ENCODE measurements around the gene C10orf67.

The C10orf67 gene

GRCh38 chr10:23322082-23322481 lies 22.5 kb downstream of the C10orf67 start:
- Histone ChIP-seq H3K27ac (ENCODE audit: low read length) (no peak overlapping the region), H3K79me2 (ENCODE audit: insufficient read depth, low read length) (no peaks in the 10 kb centered on the region), H3K9me3 (ENCODE audit: insufficient read depth, low read length, severe bottlenecking) (peaks cover 4% of the 10 kb centered on the region), H3K4me2 (ENCODE audit: insufficient read depth, low read length) (no peak overlapping the region), H2AFZ (ENCODE audit: low read depth, low read length) (no peak overlapping the region), H3K9ac (ENCODE audit: low read depth, low read length) (no peak overlapping the region), H3K4me1 (ENCODE audit: insufficient read depth, low read length) (no peaks in the 10 kb centered on the region), H3K27me3 (ENCODE audit: insufficient read depth, low read length, poor library complexity) (no peaks in the 10 kb centered on the region), H4K20me1 (ENCODE audit: insufficient read depth, low read length) (no peaks in the 10 kb centered on the region), H3K4me3 (ENCODE audit: low read depth in 1 of 2, low read length in 2 of 2) (no peak overlapping the region), H3K36me3 (ENCODE audit: insufficient read depth, low read length) (no peaks in the 10 kb centered on the region)
- DNase-seq = no peak
- ATAC-seq (ENCODE audit: insufficient read depth, low read depth) = no peak
- no peak for TF ChIP-seq CTCF (IDR thresholded peaks at IDR 0.05; ENCODE audit: borderline replicate concordance, extremely low read depth, low read length, poor library complexity, severe bottlenecking)
- TF ChIP-seq EZH2 (IDR thresholded peaks at IDR 0.05; ENCODE audit: borderline replicate concordance, low read depth, low read length, severe bottlenecking) = no peak

- no peak overlapping the region for H3K4me3 ChIP-seq (ENCODE audit: low read depth in 1 of 2, low read length in 2 of 2)
- H4K20me1 ChIP-seq (ENCODE audit: insufficient read depth, low read length) = no peaks in the 10 kb centered on the region
- no peak overlapping the region for H3K4me2 ChIP-seq (ENCODE audit: insufficient read depth, low read length)
- no peaks in the 10 kb centered on the region for H3K36me3 ChIP-seq (ENCODE audit: insufficient read depth, low read length)
- H3K27ac ChIP-seq (ENCODE audit: low read length) = no peak overlapping the region
- no peak overlapping the region for H2AFZ ChIP-seq (ENCODE audit: low read depth, low read length)
- H3K4me1 ChIP-seq (ENCODE audit: insufficient read depth, low read length) = no peaks in the 10 kb centered on the region
- H3K79me2 ChIP-seq (ENCODE audit: insufficient read depth, low read length) = no peaks in the 10 kb centered on the region
- H3K27me3 ChIP-seq (ENCODE audit: insufficient read depth, low read length, poor library complexity) = no peaks in the 10 kb centered on the region
- ATAC-seq (ENCODE audit: insufficient read depth, low read depth) (no peak), DNase-seq (no peak)
- TF ChIP-seq CTCF (IDR thresholded peaks at IDR 0.05; ENCODE audit: borderline replicate concordance, extremely low read depth, low read length, poor library complexity, severe bottlenecking) (no peak), EZH2 (IDR thresholded peaks at IDR 0.05; ENCODE audit: borderline replicate concordance, low read depth, low read length, severe bottlenecking) (no peak)
- H3K9ac ChIP-seq (ENCODE audit: low read depth, low read length) = no peak overlapping the region
- H3K9me3 ChIP-seq (ENCODE audit: insufficient read depth, low read length, severe bottlenecking) = peaks cover 14% of the 10 kb centered on the region
These were observed 24.8 kb downstream of the C10orf67 start for GRCh38 chr10:23319835-23320234.

GRCh38 chr10:23318359-23318758 lies 26.2 kb downstream of the C10orf67 start:
- no peak overlapping the region for H3K4me2 ChIP-seq (ENCODE audit: insufficient read depth, low read length)
- H3K27me3 ChIP-seq (ENCODE audit: insufficient read depth, low read length, poor library complexity) = no peaks in the 10 kb centered on the region
- H4K20me1 ChIP-seq (ENCODE audit: insufficient read depth, low read length) = no peaks in the 10 kb centered on the region
- H3K9me3 ChIP-seq (ENCODE audit: insufficient read depth, low read length, severe bottlenecking) = peaks cover 14% of the 10 kb centered on the region
- no peaks in the 10 kb centered on the region for H3K4me1 ChIP-seq (ENCODE audit: insufficient read depth, low read length)
- no peak overlapping the region for H3K4me3 ChIP-seq (ENCODE audit: low read depth in 1 of 2, low read length in 2 of 2)
- DNase-seq (no peak), ATAC-seq (ENCODE audit: insufficient read depth, low read depth) (no peak)
- TF ChIP-seq CTCF (IDR thresholded peaks at IDR 0.05; ENCODE audit: borderline replicate concordance, extremely low read depth, low read length, poor library complexity, severe bottlenecking) (no peak), EZH2 (IDR thresholded peaks at IDR 0.05; ENCODE audit: borderline replicate concordance, low read depth, low read length, severe bottlenecking) (no peak)
- H3K27ac ChIP-seq (ENCODE audit: low read length) = no peak overlapping the region
- H3K9ac ChIP-seq (ENCODE audit: low read depth, low read length) = no peak overlapping the region
- no peak overlapping the region for H2AFZ ChIP-seq (ENCODE audit: low read depth, low read length)
- H3K36me3 ChIP-seq (ENCODE audit: insufficient read depth, low read length) = no peaks in the 10 kb centered on the region
- no peaks in the 10 kb centered on the region for H3K79me2 ChIP-seq (ENCODE audit: insufficient read depth, low read length)

DNA sequence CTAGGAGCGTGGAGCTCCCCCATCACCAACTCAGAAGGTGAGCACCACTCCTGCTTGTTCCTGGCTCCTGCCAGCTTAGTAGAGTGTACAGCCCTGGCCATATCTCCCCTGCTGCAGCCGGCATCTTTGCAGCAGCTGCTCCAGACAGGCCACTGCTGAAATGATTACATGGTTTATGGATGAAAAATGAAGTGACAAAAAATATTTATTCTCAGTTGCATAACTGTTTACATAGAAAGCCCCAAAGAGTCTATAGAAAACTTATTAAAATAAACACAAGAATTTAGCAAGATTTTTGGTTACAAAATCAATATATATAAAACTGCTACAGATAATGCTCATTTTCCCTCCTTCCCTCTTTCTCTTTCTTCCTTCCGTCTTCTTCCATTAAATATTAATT lies 27.2 kb downstream of the C10orf67 start:
- Histone ChIP-seq H3K79me2 (ENCODE audit: insufficient read depth, low read length) (no peaks in the 10 kb centered on the region), H2AFZ (ENCODE audit: low read depth, low read length) (no peak overlapping the region), H3K9ac (ENCODE audit: low read depth, low read length) (no peak overlapping the region), H3K9me3 (ENCODE audit: insufficient read depth, low read length, severe bottlenecking) (peaks cover 14% of the 10 kb centered on the region), H4K20me1 (ENCODE audit: insufficient read depth, low read length) (no peaks in the 10 kb centered on the region), H3K27me3 (ENCODE audit: insufficient read depth, low read length, poor library complexity) (no peaks in the 10 kb centered on the region), H3K4me2 (ENCODE audit: insufficient read depth, low read length) (no peak overlapping the region), H3K36me3 (ENCODE audit: insufficient read depth, low read length) (no peaks in the 10 kb centered on the region), H3K27ac (ENCODE audit: low read length) (no peak overlapping the region), H3K4me3 (ENCODE audit: low read depth in 1 of 2, low read length in 2 of 2) (no peak overlapping the region), H3K4me1 (ENCODE audit: insufficient read depth, low read length) (no peaks in the 10 kb centered on the region)
- no peak for DNase-seq
- TF ChIP-seq EZH2 (IDR thresholded peaks at IDR 0.05; ENCODE audit: borderline replicate concordance, low read depth, low read length, severe bottlenecking) = no peak
- no peak for ATAC-seq (ENCODE audit: insufficient read depth, low read depth)
